Measurements from ENCODE around the gene TMEM247.
"Not testable (repeated sequence)": the region's sequence is repeated elsewhere in the genome, so short reads cannot be mapped to it uniquely, and the experiment has no call there.

TMEM247 gene

DNA sequence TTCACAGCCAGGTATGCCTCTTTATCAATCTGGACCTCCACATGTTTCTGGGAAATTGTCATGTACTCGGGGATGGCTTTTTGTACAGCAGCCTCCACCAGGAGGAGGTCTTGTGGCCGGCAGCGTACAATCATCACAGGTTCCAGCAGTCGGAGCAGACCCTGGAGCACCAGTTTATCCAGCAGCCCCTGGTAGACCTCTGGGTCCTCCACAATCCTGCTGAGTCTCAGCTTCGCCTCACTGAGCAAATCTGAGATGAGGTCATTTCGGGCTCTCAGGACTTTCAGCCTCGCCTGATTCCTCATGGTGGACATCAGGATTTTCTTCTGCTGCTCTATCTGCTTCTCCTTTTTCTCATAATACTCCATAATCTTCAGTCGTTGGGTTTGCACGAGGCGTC lies 32.8 kb downstream of the TMEM247 start:
- no peak for DNase-seq (ENCODE audit: low spot score)

DNA sequence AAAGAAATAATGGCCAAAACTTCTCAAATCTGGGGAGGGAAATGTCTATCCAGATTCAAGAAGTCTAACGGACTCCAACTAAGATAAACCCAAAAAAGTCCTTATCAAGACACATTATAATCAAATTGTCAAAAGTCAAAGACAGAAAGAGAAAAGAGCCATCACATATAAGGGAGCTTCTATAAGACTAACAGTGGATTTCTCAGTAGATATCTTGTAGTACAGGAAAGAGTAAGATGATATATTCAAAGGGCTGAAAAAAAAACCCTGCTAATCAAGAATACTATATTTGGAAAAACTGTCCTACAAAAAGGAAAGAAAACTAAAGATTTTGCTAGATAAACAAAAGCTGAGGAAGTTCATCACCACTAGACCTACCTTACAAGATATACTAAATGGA lies 35.4 kb downstream of the TMEM247 start:
- no peak for DNase-seq (ENCODE audit: low spot score)

DNA sequence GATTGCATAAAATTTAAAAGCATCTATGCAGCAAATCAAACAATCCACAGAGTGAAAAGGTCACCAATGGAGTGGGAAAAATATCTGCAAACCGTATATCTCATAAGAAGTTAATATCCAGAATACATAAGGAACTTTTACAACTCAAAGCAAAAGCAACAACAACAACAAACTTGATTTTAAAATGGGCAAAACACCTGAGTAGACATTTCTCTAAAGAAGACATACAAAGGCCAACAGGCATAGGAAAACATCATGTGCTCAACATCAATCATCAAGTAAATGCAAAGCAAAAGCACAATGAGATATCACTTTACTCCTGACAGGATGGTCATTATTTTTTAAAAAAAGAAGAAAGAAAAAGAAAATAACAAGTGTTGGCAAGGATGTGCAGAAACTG lies 38.1 kb downstream of the TMEM247 start:
- DNase-seq (ENCODE audit: low spot score), result no peak

DNA sequence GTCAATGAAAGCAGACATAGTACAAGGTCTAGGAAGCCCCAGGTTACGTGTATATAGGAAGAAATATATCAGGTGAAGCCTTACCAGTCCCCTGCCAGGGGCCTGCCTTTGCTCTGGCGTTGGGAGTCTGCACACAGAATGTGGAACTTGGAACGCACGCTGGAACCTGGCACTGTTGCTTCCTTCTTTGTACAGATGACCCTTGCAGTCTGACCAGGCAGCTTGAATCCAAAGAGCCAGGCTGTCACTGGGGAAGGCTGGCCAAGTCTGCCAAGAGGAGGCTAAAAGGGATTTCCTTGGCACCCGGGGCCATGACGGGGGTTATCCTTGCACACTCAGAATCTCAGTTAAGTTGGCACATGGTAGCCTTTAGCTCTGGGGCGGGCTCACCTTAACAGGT lies 39.5 kb downstream of the TMEM247 start:
- no peak for DNase-seq (ENCODE audit: low spot score)

DNA sequence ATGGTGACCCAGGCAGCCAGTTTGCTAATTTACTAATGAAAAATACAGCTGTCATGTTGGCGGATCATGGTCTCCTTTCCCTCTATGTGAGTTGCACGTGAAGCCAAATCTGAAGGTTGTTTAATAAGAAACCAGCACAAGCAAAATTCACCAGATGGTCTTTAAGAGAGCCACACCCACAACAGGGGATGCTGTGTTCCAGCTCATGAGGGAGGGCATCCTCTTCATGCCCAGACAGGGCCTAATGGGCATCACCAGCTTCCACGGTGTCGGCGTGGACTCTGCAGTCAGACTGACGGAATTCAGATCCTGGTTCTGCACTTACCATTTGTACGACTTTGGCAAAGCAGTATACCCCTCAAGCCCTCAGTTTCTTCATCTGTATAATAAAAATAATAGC lies 39.9 kb downstream of the TMEM247 start:
- DNase-seq (ENCODE audit: low spot score), result no peak

DNA sequence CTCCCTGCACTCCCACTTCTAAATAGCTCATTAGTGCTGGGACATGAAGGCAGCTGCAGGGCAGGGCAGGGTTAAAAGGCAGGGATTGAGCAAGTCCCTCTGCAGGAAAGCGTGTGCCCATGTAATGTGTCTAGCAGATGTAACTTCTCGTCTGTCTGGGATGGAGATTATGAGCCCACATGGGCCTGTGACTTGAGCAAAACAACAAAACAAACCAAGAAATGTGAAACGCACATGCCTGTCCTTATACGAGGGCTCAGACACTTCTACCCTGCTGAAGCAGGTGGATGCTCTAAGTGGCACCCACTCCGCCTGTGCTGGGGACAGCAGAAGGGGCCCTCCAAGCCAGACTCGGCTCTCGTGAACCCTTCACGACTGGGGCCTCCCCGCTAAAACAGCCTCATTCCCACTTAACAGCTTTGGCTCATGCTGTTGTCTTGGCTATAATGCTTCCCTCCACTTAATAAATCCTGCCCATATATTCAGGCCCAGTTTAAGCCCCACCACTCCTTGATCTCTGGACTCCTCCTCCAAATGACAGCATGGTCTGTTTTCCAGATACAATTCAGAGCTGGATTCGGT lies 40.9 kb downstream of the TMEM247 start:
- no peak for DNase-seq (ENCODE audit: low spot score)

DNA sequence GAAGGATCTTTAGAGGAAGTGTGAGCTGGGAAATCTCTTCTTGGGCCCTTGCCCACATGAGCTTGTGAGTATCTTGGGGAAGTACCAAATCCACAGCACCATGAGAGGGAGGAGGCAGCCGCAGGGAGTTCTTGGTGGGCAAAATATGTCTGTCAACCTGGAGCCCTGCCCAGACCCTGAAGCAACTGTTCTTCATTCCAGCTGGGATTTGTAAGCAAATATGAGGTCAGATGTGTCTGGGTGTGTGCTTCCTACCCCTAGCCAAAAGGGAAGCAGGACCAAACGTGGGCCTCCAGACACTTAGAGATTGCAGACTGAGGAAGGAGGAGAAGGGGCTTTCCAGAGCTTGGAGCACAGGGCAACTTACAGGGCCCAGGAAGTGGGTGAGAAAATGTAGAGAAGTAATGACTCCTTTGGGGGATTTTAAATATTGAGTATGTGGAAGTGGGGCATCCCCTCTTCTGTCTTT lies 41.9 kb downstream of the TMEM247 start:
- DNase-seq (ENCODE audit: low spot score), result no peak

DNA sequence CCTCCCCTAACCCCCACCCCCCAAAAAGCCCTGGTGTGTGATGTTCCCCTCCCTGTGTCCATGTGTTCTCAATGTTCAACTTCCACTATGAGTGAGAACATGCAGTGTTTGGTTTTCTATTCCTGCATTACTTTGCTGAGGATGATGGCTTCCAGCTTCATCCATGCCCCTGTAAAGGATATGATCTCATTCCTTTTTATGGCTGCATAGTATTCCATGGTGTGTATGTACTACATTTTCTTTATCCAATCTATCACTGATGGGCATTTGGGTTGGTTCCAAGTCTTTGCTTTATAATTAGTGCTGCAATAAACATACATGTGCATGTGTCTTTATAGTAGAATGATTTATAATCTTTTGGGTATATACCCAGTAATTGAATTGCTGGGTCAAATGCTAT lies 43.0 kb downstream of the TMEM247 start:
- not testable (repeated sequence) for DNase-seq (ENCODE audit: low spot score)

DNA sequence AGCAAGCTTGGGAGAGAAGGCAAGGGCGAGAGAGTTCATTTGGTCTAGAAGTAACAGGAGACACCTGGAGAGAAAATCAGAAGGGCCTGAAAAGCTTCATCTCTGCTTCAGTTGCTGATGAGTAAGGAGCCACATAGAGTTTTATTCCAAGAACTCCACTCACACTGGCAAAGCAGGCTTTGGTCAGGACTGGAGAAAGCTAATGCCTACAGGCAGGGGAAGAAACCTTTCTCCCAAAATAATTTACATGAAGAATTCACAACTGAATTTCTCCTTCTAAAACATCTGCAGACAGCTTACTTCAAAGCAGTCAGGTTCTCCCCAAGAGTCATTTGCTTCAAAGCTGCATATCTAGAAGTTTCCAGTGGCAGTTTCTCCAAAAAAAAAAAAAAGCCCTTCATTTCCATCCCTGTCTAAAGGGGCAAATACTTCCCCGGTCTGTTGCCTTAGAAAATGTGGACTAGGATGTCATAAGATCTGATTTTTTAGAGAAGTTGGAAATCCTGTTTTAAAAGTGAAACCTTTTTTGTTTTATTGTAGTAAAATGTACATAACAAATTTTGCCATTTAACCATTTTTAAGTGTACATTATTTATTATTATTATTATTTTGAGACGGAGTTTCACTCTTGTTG lies 46.3 kb downstream of the TMEM247 start:
- no peak for DNase-seq (ENCODE audit: low spot score)

DNA sequence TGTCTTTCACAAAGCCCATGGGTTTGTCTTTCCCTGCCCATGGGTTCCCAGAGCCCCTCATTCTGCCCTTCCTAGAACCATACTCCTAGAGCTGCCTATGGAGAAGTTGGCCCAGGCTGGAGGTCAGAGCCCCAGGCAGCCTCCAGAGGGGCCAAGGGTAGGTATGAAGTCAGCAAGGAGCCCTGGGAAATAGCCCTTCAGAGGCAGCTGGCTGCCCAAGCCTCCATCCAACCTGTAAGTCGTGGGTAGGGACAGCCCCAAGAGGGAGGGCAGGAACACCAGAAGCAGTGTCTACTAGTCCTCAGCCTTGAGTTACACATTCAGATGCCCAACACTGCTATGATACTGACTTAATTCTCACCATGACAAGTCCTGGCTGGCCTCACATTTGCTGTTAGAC lies 49.5 kb downstream of the TMEM247 start:
- no peak for DNase-seq (ENCODE audit: low spot score)

DNA sequence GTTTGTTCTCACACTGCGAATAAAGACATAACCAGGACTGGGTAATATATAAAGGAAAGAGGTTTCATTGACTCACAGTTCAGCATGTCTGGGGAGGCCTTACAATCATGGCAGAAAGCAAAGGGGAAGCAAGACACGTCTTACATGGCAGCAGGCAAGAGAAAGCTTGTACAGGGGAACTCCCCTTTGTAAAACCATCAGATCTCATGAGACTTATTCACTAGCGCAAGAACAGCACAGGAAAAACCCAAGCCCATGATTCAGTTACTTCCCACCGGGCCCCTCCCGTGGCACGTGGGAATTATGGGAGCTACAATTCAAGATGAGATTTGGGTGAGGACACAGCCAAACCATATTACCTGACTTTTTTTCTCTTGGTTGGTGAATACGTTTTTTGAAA lies 51.3 kb downstream of the TMEM247 start:
- no peak for DNase-seq (ENCODE audit: low spot score)

DNA sequence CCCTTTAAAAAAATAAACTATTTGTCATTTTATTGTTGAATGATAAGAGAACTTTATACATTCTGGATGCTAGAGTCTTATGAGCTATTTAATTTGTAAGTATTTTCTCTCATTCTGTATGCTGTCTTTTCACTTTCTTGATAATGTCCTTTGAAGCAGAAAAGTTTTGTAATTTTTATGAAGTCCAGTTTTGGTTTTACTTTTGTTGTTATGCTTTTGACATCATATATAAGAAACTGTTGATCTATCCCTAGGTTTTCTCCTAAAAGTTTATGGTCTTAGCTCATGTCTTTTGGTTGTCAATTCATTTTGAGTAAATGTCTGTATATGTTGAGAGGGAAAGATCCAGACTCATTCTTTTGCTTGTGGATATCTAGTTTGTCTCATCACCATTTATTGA lies 52.5 kb downstream of the TMEM247 start:
- DNase-seq (ENCODE audit: low spot score), result no peak

All from COLO829 (cell line).